Neural progenitor cell (in vitro differentiated cells): ENCODE measurements around the gene MFAP2. TPM values are rescaled to one million over a fixed set of nuclear protein-coding genes. Genes with fewer than 3 reads are reported as not detected.
"Not testable (repeated sequence)": the region's sequence is repeated elsewhere in the genome, so short reads cannot be mapped to it uniquely, and the experiment has no call there.

ENCODE experiments used
- DNase-seq: peaks from one replicate; pipeline ENCODE4 v3.0.0-alpha.2; 2016; ENCODE audit warnings: low spot score
- H2AFZ ChIP-seq: fragments of 200-600 bp; sonication (generic); replicated peaks from 2 replicates; pipeline ENCODE4 v1.6.1; 2016; ENCODE audit warnings: antibody characterized with exemption
- H3F3A ChIP-seq: fragments of 200-600 bp; sonication (generic); 2 replicates; pipeline ENCODE4 v1.6.1; 2016; ENCODE audit warnings: antibody characterized with exemption, low read depth
- H3K27ac ChIP-seq: fragments of 200-600 bp; sonication (generic); 2 replicates; pipeline ENCODE4 v1.5.1; 2016; ENCODE audit warnings: mild to moderate bottlenecking
- H3K27me3 ChIP-seq: fragments of 200-600 bp; sonication (generic); 2 replicates; pipeline ENCODE4 v1.6.1; 2016; ENCODE audit warnings: mild to moderate bottlenecking, moderate library complexity
- H3K36me3 ChIP-seq: fragments of 200-600 bp; sonication (generic); 2 replicates; pipeline ENCODE4 v1.5.1; 2016
- H3K4me1 ChIP-seq: fragments of 200-600 bp; sonication (generic); 2 replicates; pipeline ENCODE4 v1.6.1; 2016; ENCODE audit warnings: mixed run types
- H3K4me2 ChIP-seq: fragments of 200-600 bp; sonication (generic); 2 replicates; pipeline ENCODE4 v1.6.1; 2016
- H3K4me3 ChIP-seq: fragments of 200-600 bp; sonication (generic); 2 replicates; pipeline ENCODE4 v1.5.1; 2016
- H3K79me2 ChIP-seq: fragments of 200-600 bp; sonication (generic); 2 replicates; pipeline ENCODE4 v1.6.1; 2016; ENCODE audit warnings: low read depth
- H3K9ac ChIP-seq: fragments of 200-600 bp; sonication (generic); 2 replicates; pipeline ENCODE4 v1.6.1; 2016
- H3K9me3 ChIP-seq: fragments of 200-600 bp; sonication (generic); 2 replicates; pipeline ENCODE4 v1.5.1; 2016; ENCODE audit warnings: low read depth
- H4K20me1 ChIP-seq: fragments of 200-600 bp; sonication (generic); 2 replicates; pipeline ENCODE4 v1.6.1; 2016; ENCODE audit warnings: low read depth
- H3K27ac Mint-ChIP-seq: 3 replicates; pipeline ENCODE4 v1.8.0; 2021; ENCODE audit warnings: mixed read lengths
- H3K27me3 Mint-ChIP-seq: 2 replicates; pipeline ENCODE4 v1.8.0; 2022; ENCODE audit warnings: low read depth, mild to moderate bottlenecking, inconsistent platforms, moderate library complexity, mixed read lengths; ENCODE audit not compliant: insufficient read depth
- H3K36me3 Mint-ChIP-seq: 3 replicates; pipeline ENCODE4 v1.8.0; 2021; ENCODE audit warnings: mixed read lengths
- H3K4me1 Mint-ChIP-seq: 3 replicates; pipeline ENCODE4 v1.8.0; 2021; ENCODE audit warnings: mixed read lengths
- H3K4me3 Mint-ChIP-seq: 3 replicates; pipeline ENCODE4 v1.8.0; 2021; ENCODE audit warnings: mild to moderate bottlenecking, moderate library complexity, mixed read lengths
- H3K9me3 Mint-ChIP-seq: 3 replicates; pipeline ENCODE4 v1.8.0; 2020; ENCODE audit warnings: mixed read lengths
- CTCF ChIP-seq: fragments of 200-600 bp; sonication (generic); IDR thresholded peaks from 2 replicates; pipeline ENCODE4 v1.5.1; 2017; ENCODE audit warnings: antibody characterized with exemption, mild to moderate bottlenecking
- EZH2 ChIP-seq: fragments of 200-600 bp; sonication (generic); IDR thresholded peaks from 2 replicates; pipeline ENCODE4 v1.6.1; 2017; ENCODE audit warnings: antibody characterized with exemption, mild to moderate bottlenecking, moderate library complexity
- EZH2phosphoT487 ChIP-seq: fragments of 200-600 bp; sonication (generic); IDR thresholded peaks from 2 replicates; pipeline ENCODE4 v1.6.1; 2017; ENCODE audit warnings: antibody characterized with exemption
- total RNA-seq: library from RNA; depleted of rRNA; stranded (reverse); fragments of >200 nt; gene quantifications from 2 replicates; pipeline ENCODE4 v1.2.3, GENCODE V29; 2015; ENCODE audit warnings: low replicate concordance

Gene MFAP2
- total RNA-seq, 1 donor from 2014 or later = 68.8 TPM

GRCh38 chr1:16956775-16957174 is 23.6 kb downstream of the MFAP2 start:
- Histone ChIP-seq H3F3A (peaks cover 29% of the 10 kb centered on the region), H3K27me3 (no peaks in the 10 kb centered on the region), H3K79me2 (no peaks in the 10 kb centered on the region), H3K9ac (no peak overlapping the region), H3K4me3 (no peak overlapping the region), H3K4me2 (no peak overlapping the region), H3K4me1 (no peaks in the 10 kb centered on the region), H3K27ac (no peak overlapping the region), H4K20me1 (no peaks in the 10 kb centered on the region), H2AFZ (no peak overlapping the region), H3K9me3 (no peaks in the 10 kb centered on the region), H3K36me3 (no peaks in the 10 kb centered on the region)
- H3K4me3 Mint-ChIP-seq = no peak overlapping the region
- H3K36me3 Mint-ChIP-seq = peaks cover 5% of the 10 kb centered on the region
- H3K9me3 Mint-ChIP-seq = no peaks in the 10 kb centered on the region
- DNase-seq = no peak
- H3K27ac Mint-ChIP-seq = no peak overlapping the region
- H3K27me3 Mint-ChIP-seq = peaks cover 4% of the 10 kb centered on the region
- TF ChIP-seq CTCF = no peak
- no peak for TF ChIP-seq EZH2
- H3K4me1 Mint-ChIP-seq = peaks cover 28% of the 10 kb centered on the region

DNA sequence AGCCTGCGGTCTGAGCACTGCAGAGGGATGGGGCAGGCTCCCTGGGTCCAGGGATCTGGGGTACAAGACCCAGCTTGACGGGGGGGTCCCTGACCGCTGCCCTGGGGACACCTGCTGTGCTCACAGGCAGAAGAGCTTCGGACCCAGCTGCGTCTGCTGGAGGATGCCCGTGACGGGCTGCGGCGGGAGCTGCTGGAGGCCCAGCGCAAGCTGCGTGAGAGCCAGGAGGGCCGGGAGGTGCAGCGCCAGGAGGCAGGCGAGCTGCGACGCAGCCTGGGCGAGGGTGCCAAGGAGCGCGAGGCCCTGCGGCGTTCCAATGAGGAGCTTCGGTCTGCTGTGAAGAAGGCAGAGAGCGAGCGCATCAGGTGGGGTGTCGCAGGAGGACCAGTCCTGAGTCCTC is 25.2 kb downstream of the MFAP2 start:
- Mint-ChIP-seq H3K4me3 (no peak overlapping the region), H3K27ac (no peak overlapping the region), H3K36me3 (peaks cover 3% of the 10 kb centered on the region), H3K4me1 (peaks cover 18% of the 10 kb centered on the region), H3K9me3 (no peaks in the 10 kb centered on the region), H3K27me3 (peaks cover 2% of the 10 kb centered on the region)
- H3K9ac ChIP-seq = no peak overlapping the region
- no peaks in the 10 kb centered on the region for H4K20me1 ChIP-seq
- no peaks in the 10 kb centered on the region for H3K4me1 ChIP-seq
- no peaks in the 10 kb centered on the region for H3K9me3 ChIP-seq
- H3K79me2 ChIP-seq = no peaks in the 10 kb centered on the region
- no peaks in the 10 kb centered on the region for H3K27me3 ChIP-seq
- H3K36me3 ChIP-seq = no peaks in the 10 kb centered on the region
- H3K4me2 ChIP-seq = no peak overlapping the region
- no peak overlapping the region for H3K27ac ChIP-seq
- DNase-seq = no peak
- no peak overlapping the region for H2AFZ ChIP-seq
- H3K4me3 ChIP-seq = no peak overlapping the region
- peaks cover 22% of the 10 kb centered on the region for H3F3A ChIP-seq
- no peak for TF ChIP-seq EZH2

- Histone ChIP-seq H3K9me3 (no peaks in the 10 kb centered on the region), H3K9ac (no peak overlapping the region), H3K4me3 (no peak overlapping the region), H3K79me2 (no peaks in the 10 kb centered on the region), H3K4me1 (no peaks in the 10 kb centered on the region), H2AFZ (no peak overlapping the region), H3K27me3 (no peaks in the 10 kb centered on the region), H3K27ac (no peak overlapping the region), H4K20me1 (no peaks in the 10 kb centered on the region), H3K4me2 (no peak overlapping the region), H3F3A (peaks cover 16% of the 10 kb centered on the region), H3K36me3 (no peaks in the 10 kb centered on the region)
- TF ChIP-seq EZH2phosphoT487 (no peak), EZH2 (no peak), CTCF (no peak)
- Mint-ChIP-seq H3K36me3 (peaks cover 3% of the 10 kb centered on the region), H3K4me3 (no peak overlapping the region), H3K27me3 (peaks cover 2% of the 10 kb centered on the region), H3K9me3 (no peaks in the 10 kb centered on the region), H3K4me1 (peaks cover 16% of the 10 kb centered on the region), H3K27ac (no peak overlapping the region)
- DNase-seq = no peak
Measured at GRCh38 chr1:16954579-16954978, 25.8 kb downstream of the MFAP2 start.

GRCh38 chr1:16952376-16952775 is 28.0 kb downstream of the MFAP2 start:
- H3K9me3 Mint-ChIP-seq, H2AFZ ChIP-seq, H3K36me3 ChIP-seq, H3K36me3 Mint-ChIP-seq, H3K27ac Mint-ChIP-seq, H3K27ac ChIP-seq, H4K20me1 ChIP-seq, H3K4me2 ChIP-seq, H3K9me3 ChIP-seq, H3K9ac ChIP-seq, H3K27me3 ChIP-seq, H3K4me3 ChIP-seq, H3K4me3 Mint-ChIP-seq, H3K79me2 ChIP-seq, H3K27me3 Mint-ChIP-seq, H3K4me1 ChIP-seq: not testable (repeated sequence)
- H3F3A ChIP-seq = peaks cover 12% of the 10 kb centered on the region
- peak; percentile 25 for DNase-seq
- peaks cover 16% of the 10 kb centered on the region for H3K4me1 Mint-ChIP-seq

GRCh38 chr1:16949026-16949425 is 31.4 kb downstream of the MFAP2 start:
- not testable (repeated sequence) for H3K36me3 ChIP-seq, H4K20me1 ChIP-seq, DNase-seq, H3K9me3 Mint-ChIP-seq, H3K27ac ChIP-seq, H3K36me3 Mint-ChIP-seq, H3K4me1 Mint-ChIP-seq, H3K9me3 ChIP-seq, H3K27ac Mint-ChIP-seq, H3F3A ChIP-seq, H3K27me3 Mint-ChIP-seq, H3K27me3 ChIP-seq, H3K4me3 ChIP-seq, H2AFZ ChIP-seq, H3K9ac ChIP-seq, H3K4me3 Mint-ChIP-seq, H3K4me1 ChIP-seq, H3K4me2 ChIP-seq, H3K79me2 ChIP-seq

DNA sequence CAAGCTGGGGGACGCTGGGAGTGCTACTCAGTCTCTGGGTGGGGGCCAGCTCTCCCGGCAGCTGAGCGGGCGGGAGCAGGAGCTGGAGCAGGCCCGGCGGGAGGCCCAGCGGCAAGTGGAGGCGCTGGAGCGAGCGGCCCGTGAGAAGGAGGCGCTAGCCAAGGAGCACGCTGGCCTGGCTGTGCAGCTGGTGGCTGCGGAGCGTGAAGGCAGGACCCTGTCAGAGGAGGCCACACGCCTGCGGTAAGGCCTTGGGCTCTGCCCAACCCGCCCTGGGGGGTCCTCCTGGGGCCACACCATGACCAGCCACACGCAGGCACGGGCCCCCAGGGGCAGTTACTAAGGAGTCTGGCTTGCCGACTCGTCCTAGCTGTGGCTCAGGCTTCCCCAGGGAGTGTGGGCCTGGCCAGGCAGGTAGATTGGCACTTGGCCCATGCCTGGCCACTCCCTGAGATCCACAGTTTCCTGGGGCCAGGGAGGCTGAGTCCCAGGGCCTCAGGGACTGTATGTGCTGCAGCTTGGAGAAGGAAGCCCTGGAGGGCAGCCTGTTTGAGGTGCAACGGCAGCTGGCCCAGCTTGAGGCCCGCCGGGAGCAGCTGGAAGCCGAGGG is 32.0 kb downstream of the MFAP2 start:
- not testable (repeated sequence) for H3K9me3 Mint-ChIP-seq, H3F3A ChIP-seq, H3K4me2 ChIP-seq, H3K4me1 ChIP-seq, H3K79me2 ChIP-seq, H3K9ac ChIP-seq, H3K4me3 Mint-ChIP-seq, H3K4me1 Mint-ChIP-seq, DNase-seq, H2AFZ ChIP-seq, H3K9me3 ChIP-seq, H3K36me3 Mint-ChIP-seq, H4K20me1 ChIP-seq, H3K27me3 ChIP-seq, H3K27me3 Mint-ChIP-seq, H3K36me3 ChIP-seq, H3K27ac ChIP-seq, H3K27ac Mint-ChIP-seq, H3K4me3 ChIP-seq
